Measurements from ENCODE around the gene SUCLA2. TPM values are rescaled to one million over a fixed set of nuclear protein-coding genes. Genes with fewer than 3 reads are reported as not detected.

Gene SUCLA2
- total RNA-seq (2014; rRNA removed; shearing (Covaris generic)): 34.1 and 45.4 TPM in 2 replicates

- peak; percentile 86 for DNase-seq (ENCODE audit: low read depth)
Observed at GRCh38 chr13:48001114-48001881, at the start of gene SUCLA2. TSS of gene SUCLA2 (minus strand) at chr13:48001273. CDS start at chr13:48001269, 4 bp downstream.

GRCh38 chr13:48050550-48050949 is 49.5 kb upstream of the SUCLA2 start:
- DNase-seq (ENCODE audit: low read depth): no peak

- peak; percentile 41 for DNase-seq (ENCODE audit: low read depth)
Observed at GRCh38 chr13:48043789-48044503, 42.9 kb upstream of the SUCLA2 start.

DNA sequence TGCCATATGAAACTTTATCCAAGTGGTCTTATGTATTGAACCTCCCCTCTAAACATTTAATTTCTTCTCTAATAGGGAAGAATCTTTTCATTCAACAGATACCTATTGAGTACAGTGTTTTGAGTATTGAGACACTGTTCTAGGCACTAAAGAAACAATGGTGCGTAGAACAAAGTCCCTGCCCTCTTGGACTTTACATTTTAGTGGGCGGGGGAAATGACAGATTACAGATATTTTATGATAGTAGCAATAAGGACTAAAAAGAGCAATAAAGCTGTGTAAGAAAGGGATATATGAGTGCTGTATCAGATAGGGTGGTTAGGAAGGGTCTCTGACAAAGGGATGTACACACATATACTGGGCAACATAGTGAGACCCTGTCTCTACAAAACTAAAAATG is 41.8 kb upstream of the SUCLA2 start:
- DNase-seq (ENCODE audit: low read depth): no peak

- no peak for DNase-seq (ENCODE audit: low read depth)
Observed at GRCh38 chr13:48040896-48041295, 39.8 kb upstream of the SUCLA2 start.

DNA sequence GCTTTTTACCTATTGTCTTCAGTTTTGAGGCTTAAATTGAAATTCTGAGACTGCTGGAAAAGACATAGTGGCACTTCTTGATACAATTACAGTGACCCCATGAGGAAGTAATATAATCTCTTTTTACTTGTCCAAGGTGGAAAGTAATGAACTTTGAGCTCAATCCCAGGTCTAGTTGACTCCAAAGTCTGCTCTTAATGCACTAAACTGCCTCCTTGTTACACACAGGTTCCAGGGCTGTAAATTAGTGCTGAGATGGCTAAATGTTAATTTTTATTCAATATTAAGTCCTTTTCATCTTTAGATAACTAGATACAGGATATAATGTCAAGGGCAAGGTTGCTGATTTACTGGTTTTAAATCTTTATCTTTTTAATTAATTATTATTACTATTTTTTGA is 39.0 kb upstream of the SUCLA2 start:
- no peak for DNase-seq (ENCODE audit: low read depth)

DNA sequence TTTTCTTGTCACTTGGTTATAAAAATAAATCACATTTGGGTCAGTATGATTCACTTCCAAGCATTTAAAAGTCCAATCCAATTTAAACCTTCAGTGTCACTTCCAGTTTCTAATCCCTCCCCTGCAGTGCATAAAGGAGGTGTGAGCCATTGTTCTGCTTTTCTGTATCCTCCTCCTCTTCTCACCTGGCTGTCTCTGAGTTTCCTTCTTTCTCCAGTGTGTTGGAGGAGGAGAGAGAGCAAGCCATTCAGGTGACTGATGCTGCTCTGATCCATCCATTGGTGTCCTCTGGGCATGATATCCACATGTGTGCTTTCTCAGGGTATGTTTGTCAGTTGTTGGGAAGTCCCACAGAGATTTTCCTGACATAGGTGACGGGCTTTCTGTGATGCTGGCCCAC is 37.7 kb upstream of the SUCLA2 start:
- DNase-seq (ENCODE audit: low read depth): peak; percentile 14

DNA sequence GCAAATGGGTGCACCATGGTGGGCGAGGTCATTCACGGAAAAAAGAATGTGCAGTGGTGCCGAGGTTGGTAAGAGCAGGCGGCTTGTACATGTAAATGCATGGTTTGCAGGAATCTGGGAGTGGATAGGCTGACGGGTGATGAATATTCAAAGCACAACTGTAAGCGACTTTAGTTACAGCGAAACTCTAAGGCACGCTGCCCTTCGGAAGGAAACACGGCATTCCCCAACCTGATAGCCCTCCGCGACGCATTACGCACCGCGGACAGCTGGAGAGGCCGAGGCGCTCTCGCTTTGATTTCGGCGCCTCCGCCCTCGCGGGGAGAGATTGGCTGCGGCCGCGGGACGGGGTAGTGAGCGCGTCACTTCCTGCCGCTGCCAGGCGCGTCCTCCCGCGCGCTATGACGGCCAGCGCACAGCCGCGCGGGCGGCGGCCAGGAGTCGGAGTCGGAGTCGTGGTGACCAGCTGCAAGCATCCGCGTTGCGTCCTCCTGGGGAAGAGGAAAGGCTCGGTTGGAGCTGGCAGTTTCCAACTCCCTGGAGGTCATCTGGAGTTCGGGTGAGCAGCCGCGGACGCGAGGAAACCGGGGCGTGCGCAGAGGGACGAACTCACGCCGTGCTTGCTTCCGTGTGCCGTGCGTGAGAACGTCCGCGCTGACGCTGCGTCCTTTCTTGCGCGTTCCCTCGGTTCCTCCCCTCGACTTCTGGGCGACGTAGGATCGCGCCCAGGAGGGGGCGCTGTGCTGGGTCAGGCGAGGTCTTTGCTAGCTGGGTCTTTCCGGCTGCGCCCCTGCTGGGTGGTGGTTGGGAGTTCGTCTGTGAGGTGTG is 36.5 kb upstream of the SUCLA2 start, which contains the start of gene NUDT15:
NUDT15 (plus strand) TSS at position 381 of the 828 bp plus-strand sequence; CDS start at position 402, 21 bp downstream.
- DNase-seq (ENCODE audit: low read depth): peak; percentile 89

GRCh38 chr13:48029859-48030258 is 28.8 kb upstream of the SUCLA2 start:
- no peak for DNase-seq (ENCODE audit: low read depth)

GRCh38 chr13:48028066-48028465 is 27.0 kb upstream of the SUCLA2 start:
- DNase-seq (ENCODE audit: low read depth): no peak

DNA sequence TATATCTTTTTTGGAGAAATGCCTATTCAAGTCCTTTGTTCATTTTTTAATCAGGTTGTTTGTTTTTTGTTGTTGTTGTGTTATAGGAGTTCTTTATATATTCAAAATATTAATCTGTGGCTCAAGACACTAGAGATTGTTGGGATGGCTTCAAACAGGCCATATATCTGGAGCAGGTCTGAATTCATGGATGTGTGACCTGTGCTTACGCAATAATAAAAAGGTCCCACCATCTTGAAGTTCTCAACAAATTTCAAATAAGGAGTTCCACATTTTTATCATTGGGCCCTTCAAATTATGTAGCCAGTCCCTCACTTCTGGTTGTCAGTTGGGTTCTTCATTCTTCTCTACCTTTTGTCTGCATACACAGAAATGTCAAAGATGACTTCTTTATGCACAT is 18.7 kb upstream of the SUCLA2 start:
- DNase-seq (ENCODE audit: low read depth): no peak

GRCh38 chr13:48018637-48019036 is 17.6 kb upstream of the SUCLA2 start:
- DNase-seq (ENCODE audit: low read depth): no peak

DNA sequence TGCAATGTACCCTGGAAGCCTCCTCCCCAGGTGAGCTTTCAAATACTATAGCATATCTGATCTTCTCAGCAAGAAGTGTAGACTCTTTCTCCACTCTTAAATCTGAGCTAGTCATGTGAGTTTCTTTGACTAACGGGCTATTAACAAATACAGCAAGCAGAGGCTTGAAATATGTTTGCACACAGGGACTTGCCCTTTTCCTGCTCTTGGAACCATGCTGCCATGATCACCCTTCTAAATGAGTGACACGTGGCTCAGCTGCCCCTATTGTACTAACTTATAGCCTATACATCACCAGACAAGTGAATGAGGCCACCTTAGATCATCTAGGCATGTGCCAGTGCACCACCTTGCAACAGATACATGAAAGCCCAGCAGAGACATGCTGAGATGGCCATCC is 13.3 kb upstream of the SUCLA2 start:
- DNase-seq (ENCODE audit: low read depth): no peak

DNA sequence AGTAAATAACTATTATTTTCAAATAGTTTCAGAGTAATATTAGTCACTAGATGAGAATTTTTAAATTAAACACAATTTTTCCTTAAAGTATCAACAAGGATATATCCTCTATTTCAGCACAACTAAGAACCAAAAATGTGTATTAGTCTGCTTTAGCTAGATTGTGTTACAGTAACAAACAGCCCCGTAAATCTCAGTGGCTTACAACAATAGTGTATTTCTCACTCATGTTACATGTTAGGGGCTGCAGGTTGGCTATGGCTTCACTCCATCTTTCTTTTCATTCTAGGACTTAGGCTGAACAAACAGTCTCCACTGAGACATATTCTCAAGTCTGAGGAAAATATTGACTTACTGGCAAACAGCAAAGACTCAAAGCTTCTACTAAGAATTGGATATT is 11.6 kb upstream of the SUCLA2 start:
- DNase-seq (ENCODE audit: low read depth): no peak

DNA sequence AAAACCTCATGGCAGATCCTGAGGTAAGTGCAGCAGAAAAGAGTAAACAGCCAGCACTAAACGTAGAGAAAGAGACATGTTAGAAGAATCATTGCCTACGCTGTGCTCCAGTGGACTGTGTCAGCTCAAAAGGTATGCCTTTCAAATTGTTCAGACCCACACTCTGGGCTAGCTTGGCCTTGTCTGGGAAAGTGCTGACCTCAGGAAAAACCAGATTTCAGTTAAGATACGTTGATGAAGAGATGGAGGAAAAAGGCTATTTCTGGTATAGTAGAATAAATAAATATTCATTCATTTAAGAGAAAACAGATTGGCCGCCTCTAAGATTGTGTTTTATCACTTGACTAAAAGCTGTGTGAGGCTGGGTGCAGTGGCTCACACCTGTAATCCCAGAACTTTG is 9.6 kb upstream of the SUCLA2 start:
- DNase-seq (ENCODE audit: low read depth): no peak

DNA sequence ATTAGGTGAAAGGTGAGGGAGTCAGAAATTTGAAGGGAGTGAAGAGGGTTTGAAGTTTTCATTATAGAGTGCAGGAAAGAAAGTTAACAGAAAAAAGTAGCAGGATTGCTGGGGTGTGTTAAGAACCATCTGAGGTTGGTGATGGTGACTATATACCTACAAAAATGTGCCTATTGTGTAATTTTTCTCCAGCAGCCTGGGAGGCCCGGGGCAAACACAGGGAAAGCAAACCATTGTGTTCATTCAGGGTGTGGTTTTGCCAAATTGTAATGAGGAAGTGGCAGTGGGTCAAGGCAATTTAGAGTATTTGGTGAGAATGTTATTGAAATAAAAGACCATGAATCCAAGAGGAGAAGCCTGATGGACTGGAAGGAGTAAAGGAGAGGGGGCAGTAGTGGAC is 8.2 kb upstream of the SUCLA2 start:
- peak; percentile 87 for DNase-seq (ENCODE audit: low read depth)

- peak; percentile 58 for DNase-seq (ENCODE audit: low read depth)
Observed at GRCh38 chr13:48006396-48006795, 5.3 kb upstream of the SUCLA2 start.

- no peak for DNase-seq (ENCODE audit: low read depth)
Observed at GRCh38 chr13:48004201-48004600, 3.1 kb upstream of the SUCLA2 start.

DNA sequence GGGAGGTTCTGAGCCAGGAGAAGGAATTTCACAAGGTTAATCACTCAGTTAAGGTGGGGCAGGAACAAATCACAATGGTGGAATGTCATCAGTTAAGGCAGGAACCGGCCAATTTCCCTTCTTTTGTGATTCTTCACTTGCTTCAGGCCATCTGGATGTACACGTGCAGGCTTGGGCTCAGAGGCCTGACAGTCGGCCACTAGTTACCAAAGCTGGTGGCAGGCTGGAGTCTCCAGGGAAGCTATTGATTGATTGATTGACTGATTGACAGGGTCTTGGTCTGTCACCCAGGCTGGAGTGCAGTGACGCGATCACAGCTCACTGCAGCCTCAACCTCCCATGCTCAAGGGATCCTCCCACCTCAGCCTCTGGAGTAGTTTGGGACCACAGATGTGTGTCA is 926 bp upstream of the SUCLA2 start:
- DNase-seq (ENCODE audit: low read depth): peak; percentile 38

DNA sequence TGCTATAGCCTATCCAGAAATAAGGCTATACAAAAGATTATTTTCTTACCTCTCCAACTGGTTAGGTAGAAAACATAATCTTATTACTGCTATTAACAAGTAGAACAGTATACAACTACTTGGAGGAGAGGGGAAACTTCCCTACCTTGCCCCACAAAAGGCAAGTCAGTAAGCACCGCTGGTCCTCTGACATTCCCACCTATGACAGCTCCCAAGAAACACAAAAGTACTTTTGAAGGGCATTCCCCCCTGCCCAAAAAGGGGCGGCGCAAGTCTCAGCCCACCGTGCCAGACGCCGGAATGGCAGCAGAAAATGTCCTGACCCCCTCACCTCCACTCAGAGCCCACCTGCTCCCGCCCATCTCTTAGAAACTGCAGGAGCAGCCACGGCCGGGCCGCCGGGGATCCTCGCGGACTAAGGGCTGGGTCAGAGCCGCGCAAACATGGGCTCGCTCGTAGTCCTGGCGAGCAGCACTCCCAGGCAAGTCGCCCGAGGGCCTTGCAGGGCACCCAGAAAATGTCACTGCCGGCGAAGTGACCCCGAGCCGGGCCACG is 437 bp downstream of the SUCLA2 start:
- peak; percentile 9 for DNase-seq (ENCODE audit: low read depth)

- DNase-seq (ENCODE audit: low read depth): no peak
Observed at GRCh38 chr13:47999973-48000372, 1.1 kb downstream of the SUCLA2 start.

DNA sequence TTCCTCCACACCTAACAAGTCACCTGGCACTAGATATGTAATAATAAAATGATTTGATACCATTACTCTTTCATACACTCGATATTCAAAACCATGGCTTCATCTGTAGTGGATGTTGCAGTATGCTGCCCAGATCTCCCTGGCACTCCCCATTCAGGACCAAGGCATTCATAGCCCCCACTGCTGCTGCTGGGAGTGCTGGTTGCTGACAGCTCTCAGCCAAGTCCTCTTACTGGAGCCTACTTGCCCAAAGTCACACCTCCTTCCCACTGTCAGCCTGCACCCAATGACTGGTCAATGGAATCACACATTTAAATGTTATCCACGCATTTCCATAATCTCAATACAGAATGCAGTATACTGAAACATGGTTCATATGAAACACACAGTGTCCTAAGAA is 3.7 kb downstream of the SUCLA2 start:
- no peak for DNase-seq (ENCODE audit: low read depth)

All from M059J (cell line).